SU-DHL-6 (cell line): Measurements from ENCODE around the gene PCYT2.

Experiments used
- H2AFZ ChIP-seq: fragments of 200-600 bp; sonication (generic); 2 replicates; pipeline ENCODE4 v1.6.1; 2014; ENCODE audit warnings: low read depth, mild to moderate bottlenecking, moderate library complexity, mixed read lengths, antibody characterized with exemption, low read length; ENCODE audit not compliant: severe bottlenecking
- H3F3A ChIP-seq: fragments of 200-600 bp; shearing (Covaris generic); 2 replicates; pipeline ENCODE4 v1.6.0; 2016; ENCODE audit warnings: antibody characterized with exemption, mild to moderate bottlenecking; ENCODE audit not compliant: insufficient read depth
- H3K27ac ChIP-seq: fragments of 200-600 bp; sonication (generic); 2 replicates; pipeline ENCODE4 v1.5.1; 2016; ENCODE audit warnings: low read depth, mild to moderate bottlenecking, low read length, moderate library complexity, mixed read lengths
- H3K27me3 ChIP-seq: fragments of 200-600 bp; sonication (generic), shearing (Covaris generic); 2 replicates; pipeline ENCODE4 v1.6.0; 2014; ENCODE audit warnings: mild to moderate bottlenecking, low read length
- H3K36me3 ChIP-seq: fragments of 200-600 bp; sonication (generic); 2 replicates; pipeline ENCODE4 v1.6.1; 2014; ENCODE audit warnings: mild to moderate bottlenecking, low read length, mixed read lengths
- H3K4me2 ChIP-seq: fragments of 300-600, 200-600 bp; shearing (Covaris generic), sonication (generic); 2 replicates; pipeline ENCODE4 v1.6.0; 2014; ENCODE audit warnings: low read length, low read depth, mild to moderate bottlenecking; ENCODE audit not compliant: poor library complexity, severe bottlenecking
- H3K4me3 ChIP-seq: fragments of 200-600 bp; sonication (generic); 2 replicates; pipeline ENCODE4 v1.5.1; 2014; ENCODE audit warnings: antibody characterized with exemption, low read length, mild to moderate bottlenecking, mixed read lengths; ENCODE audit not compliant: insufficient read depth, poor library complexity, severe bottlenecking
- H3K79me2 ChIP-seq: fragments of 200-600 bp; sonication (generic); 2 replicates; pipeline ENCODE4 v1.6.1; 2014; ENCODE audit warnings: mild to moderate bottlenecking, low read length, moderate library complexity; ENCODE audit not compliant: insufficient read depth
- H3K9ac ChIP-seq: fragments of 200-600 bp; sonication (generic); 2 replicates; pipeline ENCODE4 v1.7.0; 2014; ENCODE audit warnings: mild to moderate bottlenecking, low read length
- H3K9me2 ChIP-seq: fragments of 200-600 bp; sonication (generic); replicated peaks from 2 replicates; pipeline ENCODE4 v1.6.1; 2014; ENCODE audit warnings: low read length; ENCODE audit not compliant: insufficient read depth
- H3K9me3 ChIP-seq: fragments of 200-600 bp; sonication (generic); 2 replicates; pipeline ENCODE4 v1.6.1; 2014; ENCODE audit warnings: low read length, mixed read lengths; ENCODE audit not compliant: insufficient read depth
- H4K20me1 ChIP-seq: fragments of 200-600 bp; sonication (generic); 2 replicates; pipeline ENCODE4 v1.6.1; 2014; ENCODE audit warnings: low read depth, mild to moderate bottlenecking, antibody characterized with exemption, low read length, moderate library complexity, mixed read lengths
- CTCF ChIP-seq: fragments of 200-600 bp; sonication (generic); IDR thresholded peaks from one replicate; pipeline ENCODE4 v1.5.1; 2017; ENCODE audit warnings: antibody characterized with exemption, mild to moderate bottlenecking, low read length, moderate library complexity; ENCODE audit not compliant: insufficient read depth, poor library complexity, severe bottlenecking
- EZH2phosphoT487 ChIP-seq: fragments of 200-600 bp; sonication (generic), shearing (Covaris generic); conservative IDR thresholded peaks from 2 replicates; pipeline ENCODE4 v1.6.1; 2018; ENCODE audit warnings: mild to moderate bottlenecking, antibody characterized with exemption, low read length, moderate library complexity, mixed read lengths

PCYT2 gene

GRCh38 chr17:81927653-81928543 is 16.7 kb upstream of the PCYT2 start, which contains the start of gene MAFG:
Gene MAFG, minus strand, starts transcription at chr17:81927735. Its CDS starts 4,550 bp downstream, at chr17:81923185.
- peaks cover 21% of the 10 kb centered on the region for H3F3A ChIP-seq
- H3K36me3 ChIP-seq = no peaks in the 10 kb centered on the region
- no peaks in the 10 kb centered on the region for H3K27me3 ChIP-seq
- TF ChIP-seq EZH2phosphoT487 (no peak), CTCF (peak; percentile 88)
- H2AFZ ChIP-seq = peak within 1 kb of the TSS; percentile 50
- no peaks in the 10 kb centered on the region for H3K9me3 ChIP-seq
- no peaks in the 10 kb centered on the region for H4K20me1 ChIP-seq
- peak within 1 kb of the TSS; percentile 92 for H3K4me3 ChIP-seq
- H3K4me2 ChIP-seq = peak within 1 kb of the TSS; percentile 71
- H3K27ac ChIP-seq = peak within 1 kb of the TSS; percentile 86
- H3K79me2 ChIP-seq = peaks cover 40% of the 10 kb centered on the region
- no peaks in the 10 kb centered on the region for H3K9me2 ChIP-seq
- H3K9ac ChIP-seq = peak within 1 kb of the TSS; percentile 93

GRCh38 chr17:81927152-81927652 is 16.0 kb upstream of the PCYT2 start:
- no peak for TF ChIP-seq EZH2phosphoT487
- no peak for TF ChIP-seq CTCF
- Histone ChIP-seq H3K27me3 (no peaks in the 10 kb centered on the region), H3K9me2 (no peaks in the 10 kb centered on the region), H3K27ac (peak overlapping the region; percentile 86), H4K20me1 (no peaks in the 10 kb centered on the region), H2AFZ (no peak overlapping the region), H3F3A (peaks cover 18% of the 10 kb centered on the region), H3K36me3 (no peaks in the 10 kb centered on the region), H3K4me3 (peak overlapping the region; percentile 92), H3K4me2 (peak overlapping the region; percentile 71), H3K9ac (peak overlapping the region; percentile 93), H3K9me3 (no peaks in the 10 kb centered on the region), H3K79me2 (peaks cover 42% of the 10 kb centered on the region)

- no peaks in the 10 kb centered on the region for H3K9me2 ChIP-seq
- TF ChIP-seq EZH2phosphoT487 (no peak), CTCF (no peak)
- H3K27me3 ChIP-seq = no peaks in the 10 kb centered on the region
- peak overlapping the region; percentile 92 for H3K4me3 ChIP-seq
- H4K20me1 ChIP-seq = no peaks in the 10 kb centered on the region
- peak overlapping the region; percentile 93 for H3K9ac ChIP-seq
- H3K9me3 ChIP-seq = no peaks in the 10 kb centered on the region
- H3K27ac ChIP-seq = peak overlapping the region; percentile 86
- H3K4me2 ChIP-seq = peak overlapping the region; percentile 71
- peaks cover 46% of the 10 kb centered on the region for H3K79me2 ChIP-seq
- H3K36me3 ChIP-seq = no peaks in the 10 kb centered on the region
- no peak overlapping the region for H2AFZ ChIP-seq
- H3F3A ChIP-seq = peaks cover 12% of the 10 kb centered on the region; the same call in 1 of the 2 replicates
These were observed 15.4 kb upstream of the PCYT2 start for GRCh38 chr17:81926451-81927151.
